Lung microvascular endothelial cell (primary cell): Measurements from ENCODE around the gene KBTBD2. TPM values are rescaled to one million over a fixed set of nuclear protein-coding genes. Genes with fewer than 3 reads are reported as not detected.
"Not testable (repeated sequence)": the region's sequence is repeated elsewhere in the genome, so short reads cannot be mapped to it uniquely, and the experiment has no call there.

ENCODE experiments used
- DNase-seq, 2 donors: peaks; one replicate each; pipeline versions ENCODE4 v3.0.0 to v3.0.0-alpha.2; 2010; ENCODE audit warnings: low read depth in 2 of 2
- total RNA-seq: library from RNA; depleted of rRNA; stranded (reverse); fragments of >200 nt; gene quantifications from 2 replicates; pipeline ENCODE4 v1.2.1, GENCODE V29; 2014

Gene KBTBD2
- total RNA-seq, 1 donor from 2014 or later, result 70.0 TPM

GRCh38 chr7:32893722-32894121 is 2.2 kb upstream of the KBTBD2 start:
- DNase-seq, result no peak

- no peak for DNase-seq
These were observed 1.6 kb upstream of the KBTBD2 start for GRCh38 chr7:32893207-32893524.

GRCh38 chr7:32892521-32893206 is 1.1 kb upstream of the KBTBD2 start:
- DNase-seq, result peak; percentile 74 to 84

- peak; percentile 94 to 97 for DNase-seq
These were observed 400 bp upstream of the KBTBD2 start for GRCh38 chr7:32891800-32892520.

- DNase-seq, result peak in 1 of 2 donors; percentile 36
These were observed 842 bp downstream of the KBTBD2 start for GRCh38 chr7:32890793-32891042.

GRCh38 chr7:32890010-32890792 is 1.4 kb downstream of the KBTBD2 start:
- DNase-seq, result peak; percentile 73 to 86

GRCh38 chr7:32888505-32888904 is 3.1 kb downstream of the KBTBD2 start:
- DNase-seq, result no peak

GRCh38 chr7:32887395-32887794 is 4.2 kb downstream of the KBTBD2 start:
- peak in 1 of 2 donors; percentile 28 for DNase-seq

GRCh38 chr7:32881074-32881982 is 10.2 kb downstream of the KBTBD2 start:
- DNase-seq, result peak in 1 of 2 donors; percentile 35

GRCh38 chr7:32879460-32879859 is 12.1 kb downstream of the KBTBD2 start:
- DNase-seq, result peak in 1 of 2 donors; percentile 35

GRCh38 chr7:32878023-32878422 is 13.5 kb downstream of the KBTBD2 start:
- DNase-seq, result not testable (repeated sequence)

GRCh38 chr7:32872421-32872820 is 19.1 kb downstream of the KBTBD2 start:
- DNase-seq, result no peak

GRCh38 chr7:32871624-32872371 is 19.8 kb downstream of the KBTBD2 start:
- no peak for DNase-seq

- DNase-seq, result no peak
These were observed 21.3 kb downstream of the KBTBD2 start for GRCh38 chr7:32870298-32870697.

GRCh38 chr7:32869716-32870115 is 21.8 kb downstream of the KBTBD2 start:
- no peak for DNase-seq

- DNase-seq, result no peak
These were observed 23.4 kb downstream of the KBTBD2 start for GRCh38 chr7:32868116-32868515.

GRCh38 chr7:32865448-32866030 is 26.0 kb downstream of the KBTBD2 start:
- no peak for DNase-seq

GRCh38 chr7:32863872-32864271 is 27.7 kb downstream of the KBTBD2 start:
- not testable (repeated sequence) for DNase-seq

- DNase-seq, result no peak
These were observed 31.5 kb downstream of the KBTBD2 start for GRCh38 chr7:32860090-32860489.

GRCh38 chr7:32858648-32859047 is 32.9 kb downstream of the KBTBD2 start:
- no peak for DNase-seq
